Stimulated activated naive CD4-positive, alpha-beta T cell (primary cell): ENCODE measurements around the gene HEG1.
"Not testable (repeated sequence)": the region's sequence is repeated elsewhere in the genome, so short reads cannot be mapped to it uniquely, and the experiment has no call there.

ENCODE experiments used
- DNase-seq, 6 experiments: peaks; one replicate each; lab custom pipeline; 2025; lab: John Stamatoyannopoulos, UW

Gene HEG1, protein sequence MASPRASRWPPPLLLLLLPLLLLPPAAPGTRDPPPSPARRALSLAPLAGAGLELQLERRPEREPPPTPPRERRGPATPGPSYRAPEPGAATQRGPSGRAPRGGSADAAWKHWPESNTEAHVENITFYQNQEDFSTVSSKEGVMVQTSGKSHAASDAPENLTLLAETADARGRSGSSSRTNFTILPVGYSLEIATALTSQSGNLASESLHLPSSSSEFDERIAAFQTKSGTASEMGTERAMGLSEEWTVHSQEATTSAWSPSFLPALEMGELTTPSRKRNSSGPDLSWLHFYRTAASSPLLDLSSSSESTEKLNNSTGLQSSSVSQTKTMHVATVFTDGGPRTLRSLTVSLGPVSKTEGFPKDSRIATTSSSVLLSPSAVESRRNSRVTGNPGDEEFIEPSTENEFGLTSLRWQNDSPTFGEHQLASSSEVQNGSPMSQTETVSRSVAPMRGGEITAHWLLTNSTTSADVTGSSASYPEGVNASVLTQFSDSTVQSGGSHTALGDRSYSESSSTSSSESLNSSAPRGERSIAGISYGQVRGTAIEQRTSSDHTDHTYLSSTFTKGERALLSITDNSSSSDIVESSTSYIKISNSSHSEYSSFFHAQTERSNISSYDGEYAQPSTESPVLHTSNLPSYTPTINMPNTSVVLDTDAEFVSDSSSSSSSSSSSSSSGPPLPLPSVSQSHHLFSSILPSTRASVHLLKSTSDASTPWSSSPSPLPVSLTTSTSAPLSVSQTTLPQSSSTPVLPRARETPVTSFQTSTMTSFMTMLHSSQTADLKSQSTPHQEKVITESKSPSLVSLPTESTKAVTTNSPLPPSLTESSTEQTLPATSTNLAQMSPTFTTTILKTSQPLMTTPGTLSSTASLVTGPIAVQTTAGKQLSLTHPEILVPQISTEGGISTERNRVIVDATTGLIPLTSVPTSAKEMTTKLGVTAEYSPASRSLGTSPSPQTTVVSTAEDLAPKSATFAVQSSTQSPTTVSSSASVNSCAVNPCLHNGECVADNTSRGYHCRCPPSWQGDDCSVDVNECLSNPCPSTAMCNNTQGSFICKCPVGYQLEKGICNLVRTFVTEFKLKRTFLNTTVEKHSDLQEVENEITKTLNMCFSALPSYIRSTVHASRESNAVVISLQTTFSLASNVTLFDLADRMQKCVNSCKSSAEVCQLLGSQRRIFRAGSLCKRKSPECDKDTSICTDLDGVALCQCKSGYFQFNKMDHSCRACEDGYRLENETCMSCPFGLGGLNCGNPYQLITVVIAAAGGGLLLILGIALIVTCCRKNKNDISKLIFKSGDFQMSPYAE (N-terminal part only)

DNA sequence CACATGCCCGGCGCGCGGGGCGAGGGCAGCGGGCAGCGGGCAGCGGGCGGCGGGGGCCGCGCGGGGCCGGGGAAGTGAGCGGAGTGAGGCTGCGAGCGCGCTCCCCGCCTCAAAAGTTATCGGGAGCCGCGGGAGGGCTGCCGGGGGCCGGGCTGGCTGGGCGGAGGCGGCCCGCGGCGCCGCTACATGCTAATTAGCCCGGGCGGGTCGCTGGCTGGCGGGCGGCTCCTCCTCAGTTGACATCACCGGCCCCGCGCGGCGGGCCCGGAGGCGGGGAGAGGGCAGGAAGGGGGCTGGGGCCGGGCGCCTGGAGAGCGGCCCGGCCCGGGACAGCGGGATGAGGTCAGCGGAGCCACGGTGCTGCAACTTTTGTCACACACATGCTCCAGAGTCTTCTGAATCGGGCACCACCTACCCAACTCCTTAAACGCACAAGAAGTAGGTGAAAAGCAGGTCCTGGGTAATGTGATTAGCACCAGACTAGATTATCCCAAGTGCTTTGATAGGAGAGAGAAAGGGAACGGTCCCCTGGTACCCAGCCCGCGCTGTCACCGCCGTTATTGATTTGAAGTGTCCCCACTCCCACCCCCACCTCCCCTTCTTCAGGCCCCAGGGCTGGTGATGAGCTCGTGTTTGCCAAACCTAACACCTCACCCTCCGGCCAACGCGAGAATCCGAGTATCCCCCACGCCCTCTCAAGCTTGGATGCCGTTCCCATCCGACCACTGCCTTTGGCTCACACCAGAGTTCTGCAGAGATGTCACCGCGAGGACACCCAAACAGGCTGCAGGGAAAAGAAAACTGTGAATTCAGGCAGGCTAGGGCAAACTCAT, at the start of gene HEG1:
TSS of gene HEG1 (minus strand) at position 85 of the 833 bp plus-strand sequence. CDS start 107 bp downstream, outside the sequence.
- peak; percentile 53 to 69 (median 62) for DNase-seq

DNA sequence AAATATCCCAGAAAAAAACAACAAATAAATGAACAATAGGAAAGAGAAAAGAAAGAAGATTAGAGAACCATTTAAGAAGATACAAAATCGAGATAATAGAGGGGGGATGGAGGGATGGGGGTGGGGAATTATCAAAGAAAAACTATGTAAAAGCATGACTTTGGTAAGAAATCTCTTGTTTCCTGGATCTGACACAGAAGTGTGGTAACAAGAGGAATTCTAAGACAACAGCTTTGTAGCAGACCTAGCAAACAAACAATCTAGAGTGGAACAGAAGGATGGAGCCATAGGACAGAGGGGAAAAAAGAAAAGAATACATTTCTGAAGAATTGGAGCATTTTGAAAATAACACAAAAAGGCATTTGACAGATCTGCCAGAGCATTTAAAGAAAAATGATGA, 49.3 kb upstream of the HEG1 start:
- no peak for DNase-seq

DNA sequence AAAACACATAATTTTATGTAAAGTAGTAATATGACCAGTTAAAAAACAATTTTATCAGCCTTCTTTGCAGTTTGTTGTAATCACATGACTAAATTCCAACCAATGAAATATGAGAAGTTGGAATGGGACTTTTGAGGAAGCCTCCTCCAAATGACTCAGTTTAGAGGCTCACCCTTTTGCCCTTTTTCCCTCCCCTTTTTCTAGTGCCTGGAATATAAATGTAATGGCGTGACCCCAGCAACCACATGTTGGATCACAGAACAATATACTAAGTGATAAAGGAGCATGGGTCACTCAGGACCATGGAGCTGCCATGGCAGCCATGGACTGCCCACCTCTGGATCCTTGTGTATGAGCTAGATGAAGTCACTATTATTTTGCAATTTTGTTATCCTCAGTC, 48.8 kb upstream of the HEG1 start:
- DNase-seq, result no peak

DNA sequence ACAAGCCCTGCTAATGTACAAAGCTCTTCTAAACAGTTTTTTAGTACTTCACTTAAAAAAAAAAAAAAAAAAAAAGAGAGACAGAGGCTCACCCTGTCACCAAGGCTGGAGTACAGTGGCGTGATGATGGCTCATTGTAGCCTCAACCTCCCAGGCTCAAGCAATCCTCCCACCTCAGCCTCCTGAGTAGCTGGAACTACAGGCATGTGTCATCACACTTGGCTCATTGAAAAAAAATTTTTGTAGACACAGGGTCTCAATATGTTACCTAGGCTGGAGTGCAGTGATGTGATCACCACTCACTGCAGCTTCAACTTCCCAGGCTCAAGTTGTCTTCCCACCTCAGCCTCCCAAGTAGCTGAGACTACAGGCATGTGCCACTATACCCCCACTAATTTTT, 47.6 kb upstream of the HEG1 start:
- DNase-seq, result no peak

DNA sequence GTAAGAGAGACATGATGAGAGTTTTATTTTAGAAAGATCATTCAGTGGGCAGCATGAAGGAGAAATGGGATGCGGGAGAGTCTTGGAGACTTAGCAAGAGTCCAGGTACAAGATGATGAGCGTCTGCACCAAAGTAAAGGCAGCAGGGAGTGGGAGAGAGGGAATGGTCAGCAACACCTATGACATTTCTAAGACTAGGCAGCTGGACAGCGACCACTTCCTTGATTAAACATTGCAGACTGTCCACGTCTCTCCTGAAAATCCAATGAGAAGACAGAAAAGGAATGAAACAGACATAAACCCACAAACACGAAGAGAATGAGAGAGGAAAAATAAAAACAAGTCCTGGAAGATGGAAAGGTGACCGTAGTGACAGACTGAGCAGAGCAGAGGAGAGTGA, 46.7 kb upstream of the HEG1 start:
- no peak for DNase-seq

DNA sequence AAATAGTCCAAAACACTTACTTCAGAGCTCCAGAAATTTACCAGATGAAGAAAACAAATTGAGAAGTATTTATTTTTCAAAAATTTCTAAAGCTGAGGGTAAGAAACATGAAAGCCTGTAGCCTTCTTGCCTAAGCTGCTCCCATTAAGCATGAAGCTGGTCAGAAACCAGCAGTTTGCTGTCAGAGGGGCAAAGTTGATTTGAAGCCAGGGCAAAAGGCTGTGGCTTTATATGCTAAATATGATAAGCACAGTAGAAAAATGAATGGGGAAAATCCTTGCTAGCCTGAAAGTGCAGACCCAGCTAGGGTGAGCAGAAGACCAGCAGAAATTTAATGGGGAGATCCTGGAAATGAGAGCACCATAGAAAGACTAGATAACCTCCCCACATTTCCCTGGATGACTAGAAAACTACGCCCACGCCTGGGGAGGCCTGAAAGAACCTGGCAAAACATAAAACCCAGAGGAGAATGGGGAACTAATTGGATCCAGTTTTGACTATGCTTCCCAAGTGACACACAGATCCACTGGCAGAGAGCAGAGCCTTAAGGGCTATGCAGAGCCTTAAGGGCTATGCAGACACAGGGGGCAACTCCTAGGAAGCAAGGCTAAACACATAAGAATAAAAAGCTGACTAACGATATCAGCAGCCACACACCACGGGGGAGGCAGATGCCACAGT, 43.0 kb upstream of the HEG1 start:
- no peak for DNase-seq

DNA sequence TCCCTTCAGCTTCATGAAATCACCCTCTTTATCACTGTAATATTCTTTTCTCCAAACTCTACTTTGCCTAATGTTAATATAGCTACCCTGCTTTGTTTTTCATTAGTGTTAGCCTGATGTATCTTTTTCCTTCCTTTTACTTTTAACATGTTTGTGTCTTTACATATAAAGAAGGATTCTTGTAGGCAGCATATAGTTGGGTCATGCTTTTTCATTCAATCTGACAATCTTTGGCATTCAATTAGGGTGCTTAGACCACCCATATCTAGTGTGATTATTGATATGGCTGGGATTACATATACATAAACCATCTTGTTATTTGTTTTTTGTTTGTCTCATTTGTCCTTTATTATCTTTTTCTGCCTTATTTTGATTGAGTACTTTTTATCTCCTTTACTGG, 34.9 kb upstream of the HEG1 start:
- no peak for DNase-seq

DNA sequence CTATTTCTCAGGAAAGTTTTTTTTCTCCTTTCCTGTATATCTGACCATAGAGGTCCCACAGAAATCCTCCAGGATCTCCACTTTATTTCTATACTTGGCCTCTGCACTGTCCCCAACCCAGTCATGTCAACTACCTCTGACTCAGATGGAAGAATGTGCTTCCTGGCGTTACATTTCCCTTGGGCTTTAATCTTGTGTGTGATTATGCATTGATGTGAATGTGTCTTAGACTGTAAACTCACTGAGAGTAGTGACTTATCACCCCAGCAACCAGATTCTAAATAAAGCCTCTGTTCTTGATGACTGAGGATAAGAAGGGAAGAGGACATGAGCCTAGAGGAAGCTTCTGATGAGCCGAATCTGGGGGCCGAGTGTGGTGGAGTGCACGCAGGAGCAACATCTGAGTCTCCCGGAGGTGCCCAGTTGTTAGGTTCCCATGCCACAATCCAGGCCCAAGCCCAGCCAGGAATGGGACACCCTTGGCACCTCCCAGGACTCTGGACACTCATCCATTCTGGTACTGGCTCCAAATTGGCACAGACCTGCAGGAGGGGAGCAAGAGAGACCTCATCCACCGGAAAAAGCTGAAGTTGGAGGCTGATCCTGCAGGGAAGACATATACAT, 32.1 kb upstream of the HEG1 start:
- DNase-seq, result no peak

DNA sequence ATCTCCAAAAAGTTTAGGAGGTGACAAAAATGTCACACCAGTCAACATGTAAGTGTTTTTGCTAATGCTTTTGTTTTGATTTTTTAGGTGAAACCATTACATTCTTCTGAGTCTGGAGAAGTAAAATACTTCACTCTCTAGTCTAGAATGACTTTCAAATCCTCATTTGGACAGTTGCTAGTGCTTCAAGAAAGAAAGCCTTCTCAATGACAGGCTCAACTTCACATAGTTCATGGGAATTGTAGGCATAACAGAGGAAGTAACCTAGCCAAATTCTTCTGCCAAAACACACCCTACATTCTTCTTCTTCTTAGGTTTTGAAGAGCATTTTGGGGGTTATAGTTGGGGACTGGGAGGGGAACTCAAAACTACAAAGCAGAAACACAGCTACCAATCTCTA, 29.4 kb upstream of the HEG1 start:
- DNase-seq, result no peak

DNA sequence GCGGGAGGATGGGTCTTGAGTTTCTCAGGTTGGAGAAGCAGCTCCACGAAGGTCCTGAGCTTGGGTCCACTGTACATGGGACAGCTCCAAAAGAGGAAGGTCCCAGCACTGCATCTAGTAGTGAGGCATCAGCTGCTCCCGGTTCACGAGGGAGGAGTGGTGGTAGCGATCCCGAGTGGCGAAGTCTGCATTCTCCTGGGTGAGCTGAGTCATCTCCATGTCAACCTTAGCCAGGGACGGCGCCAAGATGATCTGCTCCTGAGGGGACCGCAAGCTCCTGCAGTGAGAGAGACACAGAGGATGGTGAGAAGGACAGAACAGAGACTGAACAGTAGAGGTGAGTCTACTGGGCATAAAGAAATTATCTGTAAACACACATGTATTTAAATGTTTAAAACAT, 28.0 kb upstream of the HEG1 start:
- DNase-seq, result no peak

DNA sequence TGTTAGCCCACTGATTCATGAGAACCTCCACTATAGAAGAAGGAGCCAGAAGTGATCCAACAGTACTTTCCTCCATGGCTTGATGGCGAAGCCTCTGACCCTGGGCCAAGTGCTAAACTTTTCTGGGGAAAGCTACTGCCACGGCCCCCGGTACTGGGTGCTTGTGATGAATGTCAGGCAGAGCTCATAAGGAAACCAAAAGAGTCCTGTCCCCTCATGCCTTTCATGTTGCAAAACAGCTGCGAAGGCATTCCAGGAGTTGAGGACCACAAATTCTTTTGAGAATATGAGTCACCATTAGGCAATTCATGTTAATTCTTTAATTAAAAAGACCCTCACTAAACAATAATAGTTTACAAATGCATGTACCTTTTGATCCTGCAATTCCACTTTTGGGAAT, 26.5 kb upstream of the HEG1 start:
- not testable (repeated sequence) for DNase-seq

DNA sequence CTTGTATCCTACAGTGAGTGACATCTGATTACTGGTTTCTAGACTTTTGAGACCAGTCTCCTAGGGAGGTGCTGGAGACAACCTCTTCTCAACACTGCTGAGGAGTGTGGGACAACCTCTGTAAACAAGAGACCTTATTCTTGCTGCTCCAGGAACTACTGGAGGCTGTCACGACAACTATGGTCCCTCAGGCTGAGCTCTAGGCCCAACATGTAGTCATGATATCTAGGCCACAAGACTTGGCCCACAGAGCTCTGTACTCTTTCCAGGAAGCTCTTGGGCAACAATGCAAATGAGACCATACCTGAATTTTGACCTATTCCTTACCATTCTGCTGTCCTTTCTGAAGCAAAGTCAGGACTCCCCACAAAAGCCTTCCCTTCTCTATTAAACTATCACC, 24.3 kb upstream of the HEG1 start:
- no peak for DNase-seq

DNA sequence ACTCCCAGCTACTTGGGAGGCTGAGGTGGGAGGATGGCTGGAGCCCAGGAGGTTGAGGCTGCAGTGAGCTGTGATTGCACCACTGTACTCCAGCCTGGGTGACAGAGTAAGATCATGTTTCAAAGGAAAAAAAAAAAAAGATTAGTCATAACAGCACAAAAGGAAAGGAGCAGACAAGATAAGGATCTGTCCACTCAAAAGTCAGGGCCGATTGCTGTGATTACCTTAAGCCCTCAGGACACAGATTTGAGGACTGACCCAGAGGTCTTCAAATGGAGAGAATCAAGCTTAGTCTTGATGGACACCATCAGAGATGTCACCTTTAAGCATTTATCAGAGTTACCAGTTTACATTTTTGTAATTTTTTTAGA, 23.9 kb upstream of the HEG1 start:
- DNase-seq, result no peak

DNA sequence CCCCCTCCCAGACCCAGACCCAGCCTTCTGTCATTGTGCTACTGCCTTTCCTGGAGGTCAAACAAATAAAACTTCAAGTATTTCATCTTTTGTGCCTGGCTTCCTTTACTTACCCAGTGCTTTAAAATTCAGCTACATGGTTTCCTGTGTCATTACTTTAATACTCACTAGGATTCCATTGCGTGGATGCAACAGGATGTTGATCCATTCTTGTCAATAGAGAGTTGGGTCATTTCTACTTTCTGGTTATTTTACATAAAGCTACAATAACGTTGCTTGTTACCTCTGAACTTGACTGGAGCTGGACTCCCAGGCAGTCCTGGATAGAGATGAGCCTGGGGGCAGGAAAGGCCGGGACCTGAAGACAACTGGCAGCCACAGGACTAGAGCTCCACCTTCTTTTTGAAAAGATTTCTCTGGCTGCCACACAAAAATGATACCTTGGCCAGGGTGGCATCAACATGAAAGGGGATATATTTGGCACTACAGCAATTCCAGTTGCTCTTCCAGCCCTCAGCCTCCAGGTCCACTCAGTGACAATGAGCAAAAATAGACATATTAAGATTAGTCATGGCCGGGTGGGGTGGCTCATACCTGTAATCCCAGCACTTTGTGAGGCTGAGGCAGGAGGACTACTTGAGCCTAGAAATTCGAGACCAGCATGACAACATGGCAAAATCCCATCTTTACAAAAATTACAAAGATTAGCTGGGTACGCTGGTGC, 23.3 kb upstream of the HEG1 start:
- DNase-seq, result no peak

DNA sequence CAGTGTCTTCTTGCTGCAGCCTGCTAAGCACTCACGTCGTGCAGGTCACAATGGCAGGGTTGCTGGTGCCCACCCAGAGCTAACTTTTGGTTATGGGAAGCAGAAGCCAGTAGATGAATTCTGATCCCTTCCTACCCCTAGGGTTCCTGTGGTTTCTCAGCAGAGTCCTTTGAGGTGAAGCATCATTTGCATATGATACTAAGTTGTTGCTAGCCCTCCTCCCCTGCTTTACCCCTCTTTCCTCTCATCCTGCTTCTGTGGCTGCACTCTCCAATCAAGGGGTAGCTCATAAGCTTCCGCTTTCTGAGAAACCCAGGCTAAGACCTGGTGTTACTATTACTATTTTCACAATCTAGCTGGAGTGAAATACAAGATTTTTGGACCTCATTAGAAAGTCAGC, 22.1 kb upstream of the HEG1 start:
- DNase-seq, result no peak

DNA sequence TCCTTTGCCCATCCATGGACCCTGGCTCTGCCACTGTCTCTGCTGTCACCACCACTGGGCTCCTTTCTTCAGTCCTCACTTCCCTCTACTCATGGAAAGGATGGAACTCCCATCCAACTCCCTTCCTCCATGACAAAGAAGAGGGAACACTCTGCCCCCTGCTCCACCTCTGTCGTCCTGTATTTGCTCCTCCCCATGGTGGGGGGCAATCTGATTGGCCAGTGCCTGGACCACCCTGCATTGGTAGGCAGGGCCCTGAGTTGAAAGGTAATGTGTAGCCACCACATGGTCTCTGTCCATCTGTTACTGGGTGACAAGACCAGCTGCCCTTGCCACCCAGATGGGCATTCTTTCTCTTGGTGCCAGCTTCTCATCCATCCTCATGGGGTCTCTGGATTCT, 20.7 kb upstream of the HEG1 start:
- no peak for DNase-seq

DNA sequence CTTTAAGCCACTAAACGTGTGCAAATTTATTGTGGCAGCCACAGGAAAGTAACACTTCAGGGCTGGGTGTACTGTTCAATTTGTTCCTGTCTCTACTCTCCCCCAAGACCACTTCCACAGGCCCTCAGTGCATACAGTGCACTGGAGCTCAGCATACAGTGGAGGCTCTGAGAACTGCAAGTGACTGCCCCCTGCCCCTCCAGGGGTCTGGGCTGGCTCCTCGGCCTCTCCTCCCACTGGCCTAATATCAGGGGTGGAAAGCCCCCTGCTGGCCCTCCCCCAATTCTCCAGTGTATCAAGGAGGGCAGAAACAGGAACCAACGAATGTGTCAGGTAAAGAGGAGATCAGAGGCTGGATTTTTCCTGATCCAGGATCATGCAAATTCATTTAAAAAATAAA, 19.9 kb upstream of the HEG1 start:
- no peak for DNase-seq

DNA sequence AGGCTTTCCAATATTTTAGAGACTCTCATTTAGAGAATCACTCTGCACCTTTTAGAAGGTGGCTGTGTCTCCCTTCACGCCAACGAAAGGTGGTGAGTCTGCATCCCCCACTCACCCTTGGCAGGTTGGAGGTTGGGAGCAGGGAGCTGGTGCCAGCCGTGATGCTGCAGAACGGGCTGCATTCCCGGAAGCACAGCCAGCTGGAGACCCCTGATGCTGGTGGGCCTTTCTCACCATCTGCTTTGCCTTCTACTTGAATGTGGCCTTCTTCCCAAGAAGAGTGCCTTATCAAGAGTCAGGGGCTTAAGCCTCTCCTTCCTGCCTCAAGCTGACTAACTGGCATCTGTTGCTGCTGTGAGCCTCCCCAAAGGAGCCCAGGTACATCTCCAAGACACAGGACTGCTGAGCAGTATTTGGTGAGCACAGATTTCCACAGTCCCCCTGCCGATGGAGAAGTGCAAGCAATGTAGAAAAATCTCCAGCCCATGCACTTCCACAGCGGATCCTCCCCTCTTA, 17.7 kb upstream of the HEG1 start:
- no peak for DNase-seq

DNA sequence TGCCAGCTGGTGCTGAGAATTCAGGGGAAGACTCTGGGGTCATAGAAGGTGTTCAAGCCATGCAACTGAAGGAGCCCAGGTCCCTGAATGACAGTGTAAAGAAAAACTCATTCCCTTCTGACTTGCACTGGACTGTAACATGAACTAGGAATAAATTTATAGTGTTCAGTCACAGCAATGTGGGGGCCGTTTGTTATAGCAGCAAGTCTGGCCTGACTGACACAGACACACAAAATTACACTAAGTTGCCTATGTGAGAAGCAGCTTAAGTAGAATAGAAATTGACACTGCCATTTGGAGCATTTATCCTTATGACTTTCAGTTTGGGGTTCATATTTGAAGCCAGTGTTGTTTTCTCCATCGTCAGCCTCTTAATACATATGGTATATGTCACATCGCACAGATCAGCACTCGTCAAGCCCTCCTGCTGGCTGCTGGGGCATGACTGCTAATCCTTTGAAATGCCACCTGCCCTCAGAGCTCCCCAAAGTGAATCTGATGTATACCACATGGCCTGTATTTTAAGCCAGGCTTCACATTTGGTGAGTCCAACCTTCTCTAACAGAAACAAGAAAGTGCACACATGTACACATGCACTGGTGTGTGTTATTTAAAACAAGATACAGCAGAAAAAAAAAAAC, 17.1 kb upstream of the HEG1 start:
- no peak for DNase-seq
